H1 (cell line): ENCODE results near the gene ABL1. TPM values are rescaled to one million over a fixed set of nuclear protein-coding genes. Genes with fewer than 3 reads are reported as not detected.
A peak's percentile ranks its signal among the peaks of the same experiment; 100 is the strongest.
"Not testable (repeated sequence)": the region's sequence is repeated elsewhere in the genome, so short reads cannot be mapped to it uniquely, and the experiment has no call there.

Experiments
- CTCF ChIA-PET: fragments of 300-600 bp; sonication (Branson Sonifier 250); formaldehyde crosslinking; loops from one replicate; lab custom pipeline; 2021; ENCODE audit not compliant: partially characterized antibody; lab: Charles Lee
- POLR2A ChIA-PET: fragments of 300-600 bp; sonication (Branson Sonifier 250); formaldehyde crosslinking; loops from one replicate; lab custom pipeline; 2021; ENCODE audit warnings: inconsistent platforms; ENCODE audit not compliant: partially characterized antibody; lab: Charles Lee
- DNase-seq, 2 experiments: peaks; one replicate each; pipeline versions ENCODE4 v3.0.0 to v3.0.0-alpha.2; 2010 to 2022; ENCODE audit warnings: low spot score in 2 of 2, low read depth in 1 of 2, mixed read lengths in 1 of 2
- FAIRE-seq: peaks from 2 replicates; lab custom pipeline; 2011; peaks lifted over from hg19 to GRCh38; lab: Jason Lieb, UNC
- H2AFZ ChIP-seq: 2 replicates; pipeline ENCODE4 v1.8.1; 2012; ENCODE audit warnings: low read length, inconsistent platforms
- H2AK5ac ChIP-seq: 2 replicates; pipeline ENCODE4 v1.6.1; 2013; ENCODE audit warnings: low read depth, low read length
- H2BK120ac ChIP-seq: replicated peaks from 2 replicates; pipeline ENCODE3; 2013; ENCODE audit warnings: low read depth, low read length, inconsistent platforms
- H2BK12ac ChIP-seq: 2 replicates; pipeline ENCODE4 v1.6.1; 2013; ENCODE audit warnings: low read depth, low read length
- H2BK15ac ChIP-seq: 2 replicates; pipeline ENCODE4 v1.6.1; 2013; ENCODE audit warnings: low read length
- H2BK20ac ChIP-seq: 2 replicates; pipeline ENCODE4 v1.6.1; 2013; ENCODE audit warnings: low read length
- H2BK5ac ChIP-seq: 2 replicates; pipeline ENCODE4 v1.6.1; 2013; ENCODE audit warnings: low read depth, low read length
- H3K14ac ChIP-seq: 2 replicates; pipeline ENCODE4 v1.6.1; 2013; ENCODE audit warnings: inconsistent platforms; ENCODE audit not compliant: insufficient read length
- H3K18ac ChIP-seq: 2 replicates; pipeline ENCODE4 v1.6.1; 2013; ENCODE audit warnings: low read length; ENCODE audit errors: extremely low read depth
- H3K23ac ChIP-seq: 2 replicates; pipeline ENCODE4 v1.6.1; 2013; ENCODE audit warnings: inconsistent platforms; ENCODE audit not compliant: insufficient read length
- H3K23me2 ChIP-seq: 2 replicates; pipeline ENCODE4 v1.6.1; 2013; ENCODE audit warnings: low read depth, low read length
- H3K27ac ChIP-seq: 2 replicates; pipeline ENCODE4 v1.6.1; 2011; ENCODE audit warnings: low read depth, low read length, inconsistent platforms
- H3K27me3 ChIP-seq, 4 experiments: replicated peaks in 1 of 4; 1 replicate in 1 of 4; 2 replicates in 3 of 4; pipeline versions ENCODE4 v1.6.1 to v1.8.1; 2011 to 2013; ENCODE audit warnings: low read length in 3 of 4, mild to moderate bottlenecking in 3 of 4, inconsistent platforms in 2 of 4, mixed read lengths in 2 of 4, moderate library complexity in 1 of 4; ENCODE audit not compliant: control insufficient read depth in 3 of 4, insufficient read depth in 3 of 4; ENCODE audit errors: extremely low read depth in 1 of 4
- H3K36me3 ChIP-seq, 4 experiments: 2 replicates each; pipeline versions ENCODE4 v1.6.1 to v1.8.1; 2011 to 2013; ENCODE audit warnings: mild to moderate bottlenecking in 4 of 4, low read length in 3 of 4, moderate library complexity in 2 of 4, control low read depth in 1 of 4, inconsistent platforms in 1 of 4; ENCODE audit not compliant: insufficient read depth in 4 of 4, control insufficient read depth in 2 of 4
- H3K4ac ChIP-seq: replicated peaks from 2 replicates; pipeline ENCODE3; 2013; ENCODE audit warnings: low read length, low read depth, mixed read lengths, inconsistent platforms; ENCODE audit not compliant: insufficient read length
- H3K4me1 ChIP-seq, 4 experiments: replicated peaks in 1 of 4; 1 replicate in 1 of 4; 2 replicates in 3 of 4; pipeline versions ENCODE4 v1.6.1 to v1.8.1; 2011 to 2013; ENCODE audit warnings: low read length in 3 of 4, inconsistent platforms in 2 of 4, mixed read lengths in 1 of 4; ENCODE audit not compliant: insufficient read depth in 4 of 4, control insufficient read depth in 3 of 4
- H3K4me2 ChIP-seq, 2 experiments: 2 replicates each; pipeline versions ENCODE4 v1.6.1 to v1.8.1; 2011 to 2013; ENCODE audit warnings: low read depth in 2 of 2, low read length in 2 of 2, control low read depth in 1 of 2, inconsistent platforms in 1 of 2, mild to moderate bottlenecking in 1 of 2; ENCODE audit not compliant: insufficient read depth in 1 of 2
- H3K4me3 ChIP-seq, 4 experiments: fragments of 200-600, 300-600 bp in 1 of 4; sonication (generic), shearing (Covaris generic), sonication (Bioruptor Twin) in 1 of 4; 2 replicates each; pipeline versions ENCODE4 v1.5.1 to v1.8.1; 2011 to 2016; ENCODE audit warnings: low read length in 4 of 4, low read depth in 3 of 4, control low read depth in 2 of 4, inconsistent platforms in 2 of 4, mild to moderate bottlenecking in 2 of 4, mixed read lengths in 1 of 4, moderate library complexity in 1 of 4; ENCODE audit not compliant: insufficient read depth in 2 of 4; ENCODE audit errors: extremely low read depth in 1 of 4
- H3K56ac ChIP-seq: replicated peaks from 2 replicates; pipeline ENCODE3; 2013; ENCODE audit warnings: low read depth, mild to moderate bottlenecking, mixed read lengths, low read length, inconsistent platforms; ENCODE audit not compliant: insufficient read length
- H3K79me1 ChIP-seq: 2 replicates; pipeline ENCODE4 v1.6.1; 2013; ENCODE audit warnings: low read depth, low read length, control low read depth
- H3K79me2 ChIP-seq, 2 experiments: 2 replicates each; pipeline versions ENCODE4 v1.6.1 to v1.8.1; 2012 to 2013; ENCODE audit warnings: low read length in 2 of 2, mild to moderate bottlenecking in 2 of 2, inconsistent platforms in 1 of 2; ENCODE audit not compliant: insufficient read depth in 2 of 2, control insufficient read depth in 1 of 2
- H3K9ac ChIP-seq, 4 experiments: replicated peaks in 1 of 4; 1 replicate in 1 of 4; 2 replicates in 3 of 4; pipeline versions ENCODE4 v1.6.1 to v1.8.1; 2011 to 2013; ENCODE audit warnings: low read depth in 3 of 4, low read length in 3 of 4, control low read depth in 2 of 4, mild to moderate bottlenecking in 2 of 4, moderate library complexity in 2 of 4, inconsistent platforms in 1 of 4; ENCODE audit errors: extremely low read depth in 1 of 4
- H3K9me3 ChIP-seq, 2 experiments: 2 replicates each; pipeline versions ENCODE4 v1.6.1 to v1.8.1; 2012 to 2013; ENCODE audit warnings: mild to moderate bottlenecking in 2 of 2, moderate library complexity in 2 of 2, control low read depth in 1 of 2, inconsistent platforms in 1 of 2, low read depth in 1 of 2, low read length in 1 of 2, mixed read lengths in 1 of 2; ENCODE audit not compliant: insufficient read depth in 2 of 2
- H4K20me1 ChIP-seq, 2 experiments: replicated peaks in 1 of 2; 2 replicates each; pipeline versions ENCODE3 to v1.8.1; 2011 to 2013; ENCODE audit warnings: inconsistent platforms in 2 of 2, low read length in 2 of 2, mild to moderate bottlenecking in 1 of 2; ENCODE audit not compliant: insufficient read depth in 2 of 2, control insufficient read depth in 1 of 2
- H4K5ac ChIP-seq: 2 replicates; pipeline ENCODE4 v1.6.1; 2013; ENCODE audit warnings: low read length, low read depth, mixed read lengths, inconsistent platforms; ENCODE audit not compliant: insufficient read length
- H4K8ac ChIP-seq: 2 replicates; pipeline ENCODE4 v1.8.0; 2013; ENCODE audit warnings: mild to moderate bottlenecking, moderate library complexity, low read length, inconsistent platforms; ENCODE audit not compliant: insufficient read depth; ENCODE audit errors: extremely low read depth
- H4K91ac ChIP-seq: replicated peaks from 2 replicates; pipeline ENCODE3; 2013; ENCODE audit warnings: low read length, mixed read lengths, inconsistent platforms; ENCODE audit not compliant: insufficient read length
- POU5F1 ChIP-seq: IDR thresholded peaks from 2 replicates; pipeline ENCODE4 v1.6.1; 2011; ENCODE audit warnings: low read depth, mild to moderate bottlenecking, low read length, moderate library complexity
- WGBS, 2 experiments: shearing (Covaris generic) in 1 of 2; methylation state at CpG; one replicate each; pipeline versions ENCODE4 v1.1.6 to v1.1.7; 2013 to 2015; ENCODE audit warnings: low lambda C conversion rate in 2 of 2, mixed read lengths in 2 of 2, inconsistent platforms in 1 of 2, low coverage in 1 of 2, missing lambda C conversion rate in 1 of 2; ENCODE audit not compliant: insufficient replicate concordance in 2 of 2, insufficient coverage in 1 of 2, insufficient read length in 1 of 2; ENCODE audit errors: extremely low coverage in 1 of 2, missing lambda C conversion rate in 1 of 2; 5-methylcytosine and 5-hydroxymethylcytosine counted together
- polyA plus RNA-seq, 7 experiments: library from polyadenylated mRNA; depleted of rRNA in 3 of 7; stranded (reverse) in 5 of 7; unstranded in 2 of 7; fragments of >200 nt in 5 of 7; fragments of 200-250 nt in 2 of 7; gene quantifications; 1 replicate in 5 of 7; 2 replicates in 1 of 7; 4 replicates in 1 of 7; pipeline versions ENCODE4 v1.2.1 to v1.2.3, GENCODE V29; 2011 to 2013; ENCODE audit warnings: missing spikeins in 2 of 7, mixed read lengths in 2 of 7
- total RNA-seq: library from RNA; stranded (reverse); fragmentation: NEBNext Ultra II Directional; extraction: Animal tissue kit (Norgen Biotek cat#: 25700); gene quantifications from 2 replicates; pipeline ENCODE4 v1.2.1, GENCODE V29; 2021

Gene ABL1
- total and polyA plus RNA-seq, 2 of the 8 experiments (the other 6 are each of a cell fraction or from before 2014, with no cell fraction given): 35.3 to 104 TPM

- not testable (repeated sequence) for H4K8ac ChIP-seq, H3K56ac ChIP-seq, H3K79me1 ChIP-seq, H4K5ac ChIP-seq, H2AK5ac ChIP-seq, H3K4me2 ChIP-seq, H3K4ac ChIP-seq, H3K27me3 ChIP-seq, H3K4me3 ChIP-seq, H3K9ac ChIP-seq, H3K27ac ChIP-seq, DNase-seq, H2BK20ac ChIP-seq, H3K4me1 ChIP-seq, FAIRE-seq, H3K18ac ChIP-seq, H3K23ac ChIP-seq, H2BK15ac ChIP-seq, H2AFZ ChIP-seq, H3K23me2 ChIP-seq, H2BK120ac ChIP-seq
- H3K79me2 ChIP-seq: peaks cover 0 to 16% of the 10 kb centered on the region in 2 experiments; a peak in 2 of 4 replicates
- ChIA-PET CTCF (interaction anchor here (0.6 to 1.2 kb wide), 3 partner anchors 27 to 102 kb away, joined by 3 to 8 read pairs (median 3); no protein-coding TSS in a partner anchor), POLR2A (interaction anchor here (1.2 to 1.3 kb wide), 3 partner anchors 12 to 37 kb away, joined by 3 to 4 read pairs (median 3); no protein-coding TSS in a partner anchor)
- 68% methylated on average over 11 of the region's 11 CpGs; no CpG with 5 or more reads in 1 of the 2 experiments for WGBS, 2 experiments
- 0 out of 2 replicates have a peak, but pooled peaks have one; percentile 41 for TF ChIP-seq POU5F1
- TF ChIP-seq, all 59 proteins: peak for 1; not testable (repeated sequence) for 58
- H2BK12ac ChIP-seq, H3K36me3 ChIP-seq, H4K20me1 ChIP-seq, H2BK5ac ChIP-seq, H3K9me3 ChIP-seq, H3K14ac ChIP-seq, H4K91ac ChIP-seq: not testable (repeated sequence)
Observed at GRCh38 chr9:130803116-130803515, 31.9 kb upstream of the ABL1 start.
